Measurements from ENCODE around the gene NFIB.

The NFIB gene

GRCh38 chr9:14175778-14176177, 138.2 kb downstream of the NFIB start:
- Histone ChIP-seq H3K36me3 (ENCODE audit: insufficient read depth, low read length) (no peaks in the 10 kb centered on the region), H3K79me2 (ENCODE audit: insufficient read depth, low read length) (no peaks in the 10 kb centered on the region), H3K4me3 (ENCODE audit: low read length, poor library complexity, severe bottlenecking) (no peak overlapping the region), H3K9ac (ENCODE audit: low read depth, low read length, poor library complexity, severe bottlenecking) (no peak overlapping the region), H3F3A (ENCODE audit: low read depth) (no peaks in the 10 kb centered on the region), H3K27me3 (ENCODE audit: insufficient read depth, low read length, poor library complexity, severe bottlenecking) (peaks cover 32% of the 10 kb centered on the region), H3K4me2 (ENCODE audit: low read depth, low read length, poor library complexity, severe bottlenecking) (no peak overlapping the region), H2AFZ (ENCODE audit: low read length) (no peak overlapping the region), H4K20me1 (ENCODE audit: insufficient read depth, low read length, poor library complexity, severe bottlenecking) (no peaks in the 10 kb centered on the region), H3K9me2 (replicated peaks; ENCODE audit: low read depth, low read length) (no peaks in the 10 kb centered on the region), H3K9me3 (ENCODE audit: insufficient read depth, low read depth, low read length) (no peaks in the 10 kb centered on the region), H3K4me1 (ENCODE audit: insufficient read depth, low read length, poor library complexity, severe bottlenecking) (no peaks in the 10 kb centered on the region)
- TF ChIP-seq EZH2phosphoT487 (IDR thresholded peaks at IDR 0.05; ENCODE audit: borderline replicate concordance), result no peak
- no peak for TF ChIP-seq CTCF (conservative IDR thresholded peaks at IDR 0.05; ENCODE audit: low read length)

GRCh38 chr9:14173713-14174112, 140.2 kb downstream of the NFIB start:
- peaks cover 6% of the 10 kb centered on the region for H3K4me1 ChIP-seq (ENCODE audit: insufficient read depth, low read length, poor library complexity, severe bottlenecking)
- H3K4me2 ChIP-seq (ENCODE audit: low read depth, low read length, poor library complexity, severe bottlenecking), result no peak overlapping the region
- H4K20me1 ChIP-seq (ENCODE audit: insufficient read depth, low read length, poor library complexity, severe bottlenecking), result no peaks in the 10 kb centered on the region
- TF ChIP-seq CTCF (conservative IDR thresholded peaks at IDR 0.05; ENCODE audit: low read length) (no peak), EZH2phosphoT487 (IDR thresholded peaks at IDR 0.05; ENCODE audit: borderline replicate concordance) (no peak)
- no peaks in the 10 kb centered on the region for H3K79me2 ChIP-seq (ENCODE audit: insufficient read depth, low read length)
- H3K27me3 ChIP-seq (ENCODE audit: insufficient read depth, low read length, poor library complexity, severe bottlenecking), result peaks cover 17% of the 10 kb centered on the region
- no peaks in the 10 kb centered on the region for H3K36me3 ChIP-seq (ENCODE audit: insufficient read depth, low read length)
- no peak overlapping the region for H2AFZ ChIP-seq (ENCODE audit: low read length)
- no peaks in the 10 kb centered on the region for H3K9me3 ChIP-seq (ENCODE audit: insufficient read depth, low read depth, low read length)
- H3K9ac ChIP-seq (ENCODE audit: low read depth, low read length, poor library complexity, severe bottlenecking), result no peak overlapping the region
- H3K9me2 ChIP-seq (replicated peaks; ENCODE audit: low read depth, low read length), result no peaks in the 10 kb centered on the region
- H3K4me3 ChIP-seq (ENCODE audit: low read length, poor library complexity, severe bottlenecking), result no peak overlapping the region
- H3F3A ChIP-seq (ENCODE audit: low read depth), result no peaks in the 10 kb centered on the region

GRCh38 chr9:14170973-14171596, 142.9 kb downstream of the NFIB start:
- Histone ChIP-seq H3K27me3 (ENCODE audit: insufficient read depth, low read length, poor library complexity, severe bottlenecking) (peaks cover 14% of the 10 kb centered on the region), H4K20me1 (ENCODE audit: insufficient read depth, low read length, poor library complexity, severe bottlenecking) (no peaks in the 10 kb centered on the region), H3F3A (ENCODE audit: low read depth) (no peaks in the 10 kb centered on the region), H3K9ac (ENCODE audit: low read depth, low read length, poor library complexity, severe bottlenecking) (no peak overlapping the region), H3K9me3 (ENCODE audit: insufficient read depth, low read depth, low read length) (no peaks in the 10 kb centered on the region), H3K79me2 (ENCODE audit: insufficient read depth, low read length) (no peaks in the 10 kb centered on the region), H3K9me2 (replicated peaks; ENCODE audit: low read depth, low read length) (no peaks in the 10 kb centered on the region), H3K4me1 (ENCODE audit: insufficient read depth, low read length, poor library complexity, severe bottlenecking) (peaks cover 7% of the 10 kb centered on the region), H2AFZ (ENCODE audit: low read length) (no peak overlapping the region), H3K36me3 (ENCODE audit: insufficient read depth, low read length) (no peaks in the 10 kb centered on the region), H3K4me3 (ENCODE audit: low read length, poor library complexity, severe bottlenecking) (no peak overlapping the region), H3K4me2 (ENCODE audit: low read depth, low read length, poor library complexity, severe bottlenecking) (no peak overlapping the region)
- TF ChIP-seq CTCF (conservative IDR thresholded peaks at IDR 0.05; ENCODE audit: low read length), result no peak
- TF ChIP-seq EZH2phosphoT487 (IDR thresholded peaks at IDR 0.05; ENCODE audit: borderline replicate concordance), result no peak
